HG03159 (cell line): ENCODE data around the gene HOXD9.

Experiments used
- ATAC-seq: cut with Tn5 transposase; IDR thresholded peaks from one replicate; pipeline ENCODE4 v1.9.1; 2021; ENCODE audit warnings: mild to moderate bottlenecking, moderate library complexity; ENCODE audit not compliant: unreplicated experiment

The HOXD9 gene

GRCh38 chr2:176110415-176111308, 11.9 kb upstream of the HOXD9 start:
- no peak for ATAC-seq

GRCh38 chr2:176111309-176111663, 11.2 kb upstream of the HOXD9 start:
- no peak for ATAC-seq

- ATAC-seq: no peak
Measured at GRCh38 chr2:176111846-176112374, 10.6 kb upstream of the HOXD9 start.

- ATAC-seq: no peak
Measured at GRCh38 chr2:176112375-176113302, 9.9 kb upstream of the HOXD9 start.

GRCh38 chr2:176114120-176114929, 8.2 kb upstream of the HOXD9 start:
- no peak for ATAC-seq

GRCh38 chr2:176114930-176115625, 7.4 kb upstream of the HOXD9 start:
- ATAC-seq: no peak

GRCh38 chr2:176115883-176116813, 6.4 kb upstream of the HOXD9 start, which contains the start of gene HOXD10:
Gene HOXD10, plus strand, starts transcription at chr2:176116778. Its CDS starts 56 bp downstream, at chr2:176116834.
- ATAC-seq: no peak

- ATAC-seq: no peak
Measured at GRCh38 chr2:176117162-176117822, 5.2 kb upstream of the HOXD9 start.

GRCh38 chr2:176117823-176118371, 4.6 kb upstream of the HOXD9 start:
- ATAC-seq: no peak

- ATAC-seq: no peak
Measured at GRCh38 chr2:176118601-176119339, 3.7 kb upstream of the HOXD9 start.

GRCh38 chr2:176120364-176121189, 1.9 kb upstream of the HOXD9 start:
- no peak for ATAC-seq

- no peak for ATAC-seq
Measured at GRCh38 chr2:176121190-176122051, 1.1 kb upstream of the HOXD9 start.

GRCh38 chr2:176122052-176122682, 352 bp upstream of the HOXD9 start:
- ATAC-seq: no peak

GRCh38 chr2:176123411-176124109, 1.0 kb downstream of the HOXD9 start:
- ATAC-seq: no peak
